IMR-90 (cell line): ENCODE results near the gene UEVLD. TPM values are rescaled to one million over a fixed set of nuclear protein-coding genes. Genes with fewer than 3 reads are reported as not detected.

Experiments used
- ATAC-seq: fragments of 200-7000 bp; cut with Tn5 transposase; 2 replicates; pipeline ENCODE4 v1.9.1; 2020; ENCODE audit warnings: low read depth, mild to moderate bottlenecking, moderate library complexity
- BruUV-seq: library from RNA; stranded (reverse); fragments of 400-500 nt; replicated peaks from 2 replicates; lab custom pipeline; 2021; lab: Mats Ljungman, UMichigan
- CTCF ChIA-PET: fragments of 300-600 bp; formaldehyde crosslinking; extraction: SDS; loops from one replicate; lab custom pipeline; 2021; ENCODE audit warnings: antibody characterized with exemption; lab: Yijun Ruan, JAX
- POLR2A ChIA-PET: fragments of 300-600 bp; sonication (Branson Sonifier 250); formaldehyde crosslinking; loops from one replicate; lab custom pipeline; 2022; ENCODE audit warnings: antibody characterized with exemption; ENCODE audit not compliant: unreplicated experiment; lab: Charles Lee
- DNase-seq: peaks from one replicate; pipeline ENCODE4 v3.0.0; 2013
- H2AFZ ChIP-seq: replicated peaks from 2 replicates; pipeline ENCODE3; 2013; ENCODE audit warnings: low read length, mild to moderate bottlenecking; ENCODE audit not compliant: poor library complexity
- H2AK5ac ChIP-seq: 2 replicates; pipeline ENCODE4 v1.6.1; 2013; ENCODE audit warnings: low read depth, low read length, inconsistent platforms
- H2AK9ac ChIP-seq: replicated peaks from 2 replicates; pipeline ENCODE3; 2013; ENCODE audit warnings: mild to moderate bottlenecking, low read depth, low read length, moderate library complexity; ENCODE audit not compliant: poor library complexity
- H2BK120ac ChIP-seq: 2 replicates; pipeline ENCODE4 v1.6.1; 2013; ENCODE audit warnings: low read depth, low read length, inconsistent platforms
- H2BK15ac ChIP-seq: 3 replicates; pipeline ENCODE4 v1.6.1; 2013; ENCODE audit warnings: low read depth, low read length, inconsistent platforms
- H2BK20ac ChIP-seq: 2 replicates; pipeline ENCODE4 v1.6.1; 2013; ENCODE audit warnings: low read depth, mild to moderate bottlenecking, inconsistent platforms, low read length, moderate library complexity
- H2BK5ac ChIP-seq: 2 replicates; pipeline ENCODE4 v1.6.1; 2013; ENCODE audit warnings: mild to moderate bottlenecking, low read depth, low read length, inconsistent platforms; ENCODE audit not compliant: poor library complexity, severe bottlenecking
- H3K14ac ChIP-seq: replicated peaks from 2 replicates; pipeline ENCODE4 v1.6.1; 2013; ENCODE audit warnings: low read depth, low read length, inconsistent platforms
- H3K18ac ChIP-seq: 2 replicates; pipeline ENCODE4 v1.6.1; 2013; ENCODE audit warnings: low read depth, low read length, control low read depth
- H3K23ac ChIP-seq: 2 replicates; pipeline ENCODE4 v1.6.1; 2013; ENCODE audit warnings: low read depth, low read length, inconsistent platforms
- H3K27ac ChIP-seq: 2 replicates; pipeline ENCODE4 v1.5.1; 2013; ENCODE audit warnings: mild to moderate bottlenecking, control low read depth, low read length; ENCODE audit not compliant: insufficient read depth
- H3K27me3 ChIP-seq: 2 replicates; pipeline ENCODE4 v1.6.1; 2013; ENCODE audit warnings: low read length; ENCODE audit not compliant: control insufficient read depth, insufficient read depth
- H3K36me3 ChIP-seq: 2 replicates; pipeline ENCODE4 v1.6.1; 2013; ENCODE audit warnings: low read length, mixed read lengths; ENCODE audit not compliant: control insufficient read depth, insufficient read depth
- H3K4ac ChIP-seq: 2 replicates; pipeline ENCODE4 v1.6.1; 2013; ENCODE audit warnings: low read depth, low read length, inconsistent platforms
- H3K4me1 ChIP-seq: 2 replicates; pipeline ENCODE4 v1.6.1; 2013; ENCODE audit warnings: low read length, mixed read lengths; ENCODE audit not compliant: control insufficient read depth, insufficient read depth
- H3K4me2 ChIP-seq: 2 replicates; pipeline ENCODE4 v1.6.1; 2013; ENCODE audit warnings: low read depth, mild to moderate bottlenecking, control low read depth, low read length, moderate library complexity
- H3K4me3 ChIP-seq: 2 replicates; pipeline ENCODE4 v1.5.1; 2013; ENCODE audit warnings: low read depth, mild to moderate bottlenecking, control low read depth, low read length, moderate library complexity; ENCODE audit not compliant: insufficient read depth
- H3K56ac ChIP-seq: 2 replicates; pipeline ENCODE4 v1.6.1; 2013; ENCODE audit warnings: low read length, inconsistent platforms; ENCODE audit not compliant: insufficient read depth; ENCODE audit errors: extremely low read depth
- H3K79me1 ChIP-seq, 2 experiments: 2 replicates each; pipeline ENCODE4 v1.6.1; 2013; ENCODE audit warnings: low read length in 2 of 2, inconsistent platforms in 1 of 2, low read depth in 1 of 2
- H3K9ac ChIP-seq: 2 replicates; pipeline ENCODE4 v1.6.1; 2013; ENCODE audit warnings: low read depth, low read length, control low read depth
- H3K9me1 ChIP-seq: 2 replicates; pipeline ENCODE4 v1.6.1; 2013; ENCODE audit warnings: low read length, inconsistent platforms; ENCODE audit not compliant: insufficient read depth
- H3K9me3 ChIP-seq: 2 replicates; pipeline ENCODE4 v1.6.1; 2013; ENCODE audit warnings: low read length; ENCODE audit not compliant: control insufficient read depth, insufficient read depth
- H4K20me1 ChIP-seq: 2 replicates; pipeline ENCODE4 v1.6.1; 2013; ENCODE audit warnings: low read length, inconsistent platforms; ENCODE audit not compliant: insufficient read depth
- H4K5ac ChIP-seq: 2 replicates; pipeline ENCODE4 v1.6.1; 2013; ENCODE audit warnings: mild to moderate bottlenecking, low read depth, low read length, control low read depth
- H4K8ac ChIP-seq, 2 experiments: 2 replicates each; pipeline ENCODE4 v1.6.1; 2013; ENCODE audit warnings: low read depth in 2 of 2, low read length in 2 of 2, control low read depth in 1 of 2, inconsistent platforms in 1 of 2
- H4K91ac ChIP-seq: 2 replicates; pipeline ENCODE4 v1.6.1; 2013; ENCODE audit warnings: low read depth, low read length, inconsistent platforms; ENCODE audit not compliant: insufficient read depth
- MAFK ChIP-seq: IDR thresholded peaks from 2 replicates; pipeline ENCODE4 v1.6.1; 2012; ENCODE audit warnings: low read depth, low read length, improper control_type of control experiment
- NFE2L2 ChIP-seq: fragments of 150-350 bp; IDR thresholded peaks from 2 replicates; pipeline ENCODE4 v1.6.1; 2016; ENCODE audit warnings: low read depth, mild to moderate bottlenecking, low read length
- dilution Hi-C: fragments of 300-500 bp; cut with HindIII; formaldehyde crosslinking; loops from one replicate; pipeline ENCODE4 v1.14.3; 2018; ENCODE audit warnings: low sequenced_read_pairs; ENCODE audit not compliant: unreplicated experiment
- in situ Hi-C: fragments of 300-500 bp; cut with MboI; formaldehyde crosslinking; loops from 3 replicates; pipeline ENCODE4 v1.14.3; 2019; ENCODE audit warnings: low sequenced_read_pairs, inconsistent platforms, mixed read lengths
- intact Hi-C: fragments of 100-400 bp; cut with micrococcal nuclease; formaldehyde crosslinking; loops from 2 replicates; pipeline ENCODE4 v1.10.0; 2022
- polyA plus RNA-seq, 3 experiments: library from polyadenylated mRNA; depleted of rRNA; stranded (reverse); fragments of >200 nt; gene quantifications; 2 replicates each; pipeline ENCODE4 v1.2.3, GENCODE V29; 2012; ENCODE audit warnings: low replicate concordance in 1 of 3
- total RNA-seq: library from RNA; depleted of rRNA; stranded (reverse); fragments of >200 nt; gene quantifications from 2 replicates; pipeline ENCODE4 v1.2.3, GENCODE V29; 2012
- TF ChIP-seq, protein P1 (sequence below): fragments of 150-350 bp; IDR thresholded peaks from 2 replicates; pipeline ENCODE4 v1.6.1; 2017; ENCODE audit warnings: mild to moderate bottlenecking, antibody characterized with exemption, low read length, low read depth
- TF ChIP-seq, protein P2 (sequence below): conservative IDR thresholded peaks from 2 replicates; pipeline ENCODE4 v1.5.1; 2012; ENCODE audit warnings: mild to moderate bottlenecking, low read depth, low read length, improper control_type of control experiment

Gene UEVLD
- total and polyA plus RNA-seq, 2 of the 4 experiments (the other 2 are of a cell fraction), result 13.8 to 29.2 TPM

DNA sequence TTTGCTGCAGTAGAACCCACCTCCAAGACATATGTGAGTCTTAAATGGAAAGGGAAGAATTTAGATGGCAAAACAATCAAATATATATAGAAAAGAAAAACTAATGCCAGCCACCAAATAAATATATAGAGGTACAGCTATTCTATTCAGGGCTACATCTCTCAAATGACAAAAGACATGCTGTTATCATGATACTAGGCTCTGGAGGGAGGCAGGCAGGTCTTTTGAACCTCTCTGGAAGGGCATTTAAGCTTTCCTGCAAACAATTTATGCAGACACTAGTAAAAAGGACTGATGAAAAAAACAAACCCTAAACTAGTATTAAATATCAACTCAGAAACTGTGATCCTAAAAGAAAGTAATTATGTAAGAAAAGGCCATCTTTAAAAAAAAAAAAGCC, 24.4 kb downstream of the UEVLD start:
- Histone ChIP-seq H3K79me1 (peaks cover 0 to 8% of the 10 kb centered on the region in 2 experiments; a peak in 3 of 4 replicates), H2BK20ac (no peak overlapping the region), H3K9me3 (no peaks in the 10 kb centered on the region), H3K56ac (no peak overlapping the region), H4K91ac (no peak overlapping the region), H2AK5ac (no peak overlapping the region), H2BK120ac (no peak overlapping the region), H3K4me1 (peaks cover 4% of the 10 kb centered on the region; the same call in 1 of the 2 replicates), H2AK9ac (no peak overlapping the region), H2BK5ac (no peak overlapping the region), H2AFZ (no peak overlapping the region), H4K5ac (no peak overlapping the region), H3K4ac (no peak overlapping the region), H3K4me3 (no peak overlapping the region), H2BK15ac (no peak overlapping the region), H3K36me3 (peaks cover 18% of the 10 kb centered on the region), H3K9me1 (no peaks in the 10 kb centered on the region), H4K8ac (no peak overlapping the region), H3K23ac (no peak overlapping the region), H3K14ac (no peak overlapping the region), H3K27me3 (no peaks in the 10 kb centered on the region), H3K18ac (no peak overlapping the region), H3K4me2 (no peak overlapping the region), H4K20me1 (no peaks in the 10 kb centered on the region), H3K27ac (no peak overlapping the region), H3K9ac (no peak overlapping the region)
- POLR2A ChIA-PET, result interaction anchor here (0.7 kb wide), 1 partner anchor 14 kb away, joined by 4 read pairs; no protein-coding TSS in a partner anchor
- no TSS peak for BruUV-seq
- TF ChIP-seq, protein P1, sequence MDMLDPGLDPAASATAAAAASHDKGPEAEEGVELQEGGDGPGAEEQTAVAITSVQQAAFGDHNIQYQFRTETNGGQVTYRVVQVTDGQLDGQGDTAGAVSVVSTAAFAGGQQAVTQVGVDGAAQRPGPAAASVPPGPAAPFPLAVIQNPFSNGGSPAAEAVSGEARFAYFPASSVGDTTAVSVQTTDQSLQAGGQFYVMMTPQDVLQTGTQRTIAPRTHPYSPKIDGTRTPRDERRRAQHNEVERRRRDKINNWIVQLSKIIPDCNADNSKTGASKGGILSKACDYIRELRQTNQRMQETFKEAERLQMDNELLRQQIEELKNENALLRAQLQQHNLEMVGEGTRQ, result no peak
- TF ChIP-seq MAFK (no peak), NFE2L2 (no peak)
- TF ChIP-seq, protein P2, sequence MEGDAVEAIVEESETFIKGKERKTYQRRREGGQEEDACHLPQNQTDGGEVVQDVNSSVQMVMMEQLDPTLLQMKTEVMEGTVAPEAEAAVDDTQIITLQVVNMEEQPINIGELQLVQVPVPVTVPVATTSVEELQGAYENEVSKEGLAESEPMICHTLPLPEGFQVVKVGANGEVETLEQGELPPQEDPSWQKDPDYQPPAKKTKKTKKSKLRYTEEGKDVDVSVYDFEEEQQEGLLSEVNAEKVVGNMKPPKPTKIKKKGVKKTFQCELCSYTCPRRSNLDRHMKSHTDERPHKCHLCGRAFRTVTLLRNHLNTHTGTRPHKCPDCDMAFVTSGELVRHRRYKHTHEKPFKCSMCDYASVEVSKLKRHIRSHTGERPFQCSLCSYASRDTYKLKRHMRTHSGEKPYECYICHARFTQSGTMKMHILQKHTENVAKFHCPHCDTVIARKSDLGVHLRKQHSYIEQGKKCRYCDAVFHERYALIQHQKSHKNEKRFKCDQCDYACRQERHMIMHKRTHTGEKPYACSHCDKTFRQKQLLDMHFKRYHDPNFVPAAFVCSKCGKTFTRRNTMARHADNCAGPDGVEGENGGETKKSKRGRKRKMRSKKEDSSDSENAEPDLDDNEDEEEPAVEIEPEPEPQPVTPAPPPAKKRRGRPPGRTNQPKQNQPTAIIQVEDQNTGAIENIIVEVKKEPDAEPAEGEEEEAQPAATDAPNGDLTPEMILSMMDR, result no peak
- DNase-seq, result no peak
- CTCF ChIA-PET, result interaction anchor here (0.6 kb wide), 2 partner anchors 39 to 92 kb away, joined by 4 to 8 read pairs; no protein-coding TSS in a partner anchor
- intact Hi-C loops, result no loop called here
- in situ Hi-C loops, result no loop called here
- dilution Hi-C loops, result no loop called here
- no peak for ATAC-seq
